ENCODE measurements around the gene KRTCAP2. TPM values are rescaled to one million over a fixed set of nuclear protein-coding genes. Genes with fewer than 3 reads are reported as not detected.

KRTCAP2 gene
- total and polyA plus RNA-seq, 2 experiments from 2014 or later = 189 to 484 TPM

GRCh38 chr1:155178441-155179111, 5.5 kb upstream of the KRTCAP2 start:
- DNase-seq = no peak
- Histone ChIP-seq H2AFZ (no peak overlapping the region), H3F3A (ENCODE audit: insufficient read depth) (peaks cover 5% of the 10 kb centered on the region; the same call in 1 of the 2 replicates), H3K79me2 (ENCODE audit: insufficient read depth) (no peaks in the 10 kb centered on the region), H3K9me3 (ENCODE audit: low read depth) (no peaks in the 10 kb centered on the region), H3K9me2 (ENCODE audit: insufficient read depth) (no peaks in the 10 kb centered on the region), H3K27me3 (replicated peaks; ENCODE audit: insufficient read depth) (no peaks in the 10 kb centered on the region), H4K20me1 (ENCODE audit: insufficient read depth) (no peaks in the 10 kb centered on the region), H3K4me1 (ENCODE audit: insufficient read depth) (no peaks in the 10 kb centered on the region), H3K27ac (no peak overlapping the region), H3K36me3 (ENCODE audit: low read depth) (no peaks in the 10 kb centered on the region; the same call in 1 of the 2 replicates), H3K4me3 (no peak overlapping the region), H3K9ac (no peak overlapping the region), H3K4me2 (ENCODE audit: unreplicated experiment) (no peak overlapping the region)
- in situ Hi-C loops (cut with MboI) = no loop called here
- TF ChIP-seq EZH2phosphoT487 (IDR thresholded peaks at IDR 0.05; ENCODE audit: insufficient read depth, low read depth) = no peak
- 77 to 83% methylated on average over 10 to 30 of the region's 30 CpGs for WGBS, 2 experiments (ENCODE audit: low coverage in 1 of 2, low lambda C conversion rate in 2 of 2, missing lambda C conversion rate in 2 of 2)

GRCh38 chr1:155177918-155178281, 4.8 kb upstream of the KRTCAP2 start:
- Histone ChIP-seq H3K9me3 (ENCODE audit: low read depth) (no peaks in the 10 kb centered on the region), H3K27ac (no peak overlapping the region), H3K4me1 (ENCODE audit: insufficient read depth) (no peaks in the 10 kb centered on the region), H3K27me3 (replicated peaks; ENCODE audit: insufficient read depth) (no peaks in the 10 kb centered on the region), H4K20me1 (ENCODE audit: insufficient read depth) (no peaks in the 10 kb centered on the region), H2AFZ (no peak overlapping the region), H3K9ac (no peak overlapping the region), H3K9me2 (ENCODE audit: insufficient read depth) (no peaks in the 10 kb centered on the region), H3K4me2 (ENCODE audit: unreplicated experiment) (no peak overlapping the region), H3K4me3 (no peak overlapping the region), H3K79me2 (ENCODE audit: insufficient read depth) (peaks cover 1% of the 10 kb centered on the region; the same call in 1 of the 2 replicates), H3F3A (ENCODE audit: insufficient read depth) (peaks cover 5% of the 10 kb centered on the region; the same call in 1 of the 2 replicates), H3K36me3 (ENCODE audit: low read depth) (no peaks in the 10 kb centered on the region; the same call in 1 of the 2 replicates)
- no peak for DNase-seq
- in situ Hi-C loops (cut with MboI) = no loop called here
- WGBS, 2 experiments (ENCODE audit: low coverage in 1 of 2, low lambda C conversion rate in 2 of 2, missing lambda C conversion rate in 2 of 2) = 96 to 100% methylated on average over 8 to 9 of the region's 9 CpGs
- TF ChIP-seq EZH2phosphoT487 (IDR thresholded peaks at IDR 0.05; ENCODE audit: insufficient read depth, low read depth) (no peak), EZH2 (IDR thresholded peaks at IDR 0.05; ENCODE audit: insufficient read depth, poor library complexity, severe bottlenecking) (no peak)

GRCh38 chr1:155177192-155177917, 4.3 kb upstream of the KRTCAP2 start:
- Histone ChIP-seq H3K36me3 (ENCODE audit: low read depth) (no peaks in the 10 kb centered on the region; the same call in 1 of the 2 replicates), H3K79me2 (ENCODE audit: insufficient read depth) (peaks cover 7% of the 10 kb centered on the region), H3K9me2 (ENCODE audit: insufficient read depth) (no peaks in the 10 kb centered on the region), H4K20me1 (ENCODE audit: insufficient read depth) (no peaks in the 10 kb centered on the region), H3K4me1 (ENCODE audit: insufficient read depth) (peaks cover under 1% of the 10 kb centered on the region; the same call in 1 of the 2 replicates), H3K9ac (no peak overlapping the region), H3F3A (ENCODE audit: insufficient read depth) (peaks cover 5% of the 10 kb centered on the region; the same call in 1 of the 2 replicates), H2AFZ (no peak overlapping the region), H3K27me3 (replicated peaks; ENCODE audit: insufficient read depth) (no peaks in the 10 kb centered on the region), H3K4me2 (ENCODE audit: unreplicated experiment) (no peak overlapping the region), H3K27ac (no peak overlapping the region), H3K9me3 (ENCODE audit: low read depth) (no peaks in the 10 kb centered on the region), H3K4me3 (no peak overlapping the region)
- no peak for DNase-seq
- WGBS, 2 experiments (ENCODE audit: low coverage in 1 of 2, low lambda C conversion rate in 2 of 2, missing lambda C conversion rate in 2 of 2) = 74 to 77% methylated on average over 11 of the region's 11 CpGs
- TF ChIP-seq EZH2 (IDR thresholded peaks at IDR 0.05; ENCODE audit: insufficient read depth, poor library complexity, severe bottlenecking) = no peak
- TF ChIP-seq EZH2phosphoT487 (IDR thresholded peaks at IDR 0.05; ENCODE audit: insufficient read depth, low read depth) = no peak
- in situ Hi-C loops (cut with MboI) = no loop called here

- TF ChIP-seq EZH2phosphoT487 (IDR thresholded peaks at IDR 0.05; ENCODE audit: insufficient read depth, low read depth) = no peak
- TF ChIP-seq EZH2 (IDR thresholded peaks at IDR 0.05; ENCODE audit: insufficient read depth, poor library complexity, severe bottlenecking) = no peak
- H3K27me3 ChIP-seq (replicated peaks; ENCODE audit: insufficient read depth) = no peaks in the 10 kb centered on the region
- DNase-seq = peak; percentile 81
- peaks cover 14% of the 10 kb centered on the region for H3K79me2 ChIP-seq (ENCODE audit: insufficient read depth)
- H3K36me3 ChIP-seq (ENCODE audit: low read depth) = no peaks in the 10 kb centered on the region; the same call in 1 of the 2 replicates
- no peak overlapping the region for H3K9ac ChIP-seq
- no peaks in the 10 kb centered on the region for H4K20me1 ChIP-seq (ENCODE audit: insufficient read depth)
- H3F3A ChIP-seq (ENCODE audit: insufficient read depth) = peaks cover 5% of the 10 kb centered on the region; the same call in 1 of the 2 replicates
- WGBS, 2 experiments (ENCODE audit: low coverage in 1 of 2, low lambda C conversion rate in 2 of 2, missing lambda C conversion rate in 2 of 2) = 62% methylated on average over 8 of the region's 8 CpGs
- no peak overlapping the region for H3K4me2 ChIP-seq (ENCODE audit: unreplicated experiment)
- peaks cover 8% of the 10 kb centered on the region for H3K4me1 ChIP-seq (ENCODE audit: insufficient read depth)
- H3K27ac ChIP-seq = no peak overlapping the region
- no peaks in the 10 kb centered on the region for H3K9me3 ChIP-seq (ENCODE audit: low read depth)
- no peak overlapping the region for H3K4me3 ChIP-seq
- H3K9me2 ChIP-seq (ENCODE audit: insufficient read depth) = no peaks in the 10 kb centered on the region
- no peak overlapping the region for H2AFZ ChIP-seq
- in situ Hi-C loops (cut with MboI) = no loop called here
These were observed 3.5 kb upstream of the KRTCAP2 start for GRCh38 chr1:155176544-155177071.
